Measurements from ENCODE around the gene UNK. TPM values are rescaled to one million over a fixed set of nuclear protein-coding genes. Genes with fewer than 3 reads are reported as not detected.

The UNK gene
- total and polyA plus RNA-seq, 9 of the 15 experiments (the other 6 are each of a cell fraction or from before 2014, with no cell fraction given), result 12.8 to 38.6 (median 24.8) TPM

GRCh38 chr17:75764417-75764710 lies 20.2 kb upstream of the UNK start (continued):
- TF ChIP-seq, protein P1, sequence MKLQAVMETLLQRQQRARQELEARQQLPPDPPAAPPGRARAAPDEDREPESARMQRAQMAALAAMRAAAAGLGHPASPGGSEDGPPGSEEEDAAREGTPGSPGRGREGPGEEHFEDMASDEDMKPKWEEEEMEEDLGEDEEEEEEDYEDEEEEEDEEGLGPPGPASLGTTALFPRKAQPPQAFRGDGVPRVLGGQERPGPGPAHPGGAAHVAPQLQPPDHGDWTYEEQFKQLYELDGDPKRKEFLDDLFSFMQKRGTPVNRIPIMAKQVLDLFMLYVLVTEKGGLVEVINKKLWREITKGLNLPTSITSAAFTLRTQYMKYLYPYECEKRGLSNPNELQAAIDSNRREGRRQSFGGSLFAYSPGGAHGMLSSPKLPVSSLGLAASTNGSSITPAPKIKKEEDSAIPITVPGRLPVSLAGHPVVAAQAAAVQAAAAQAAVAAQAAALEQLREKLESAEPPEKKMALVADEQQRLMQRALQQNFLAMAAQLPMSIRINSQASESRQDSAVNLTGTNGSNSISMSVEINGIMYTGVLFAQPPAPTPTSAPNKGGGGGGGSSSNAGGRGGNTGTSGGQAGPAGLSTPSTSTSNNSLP (IDR thresholded peaks at IDR 0.05; ENCODE audit: borderline replicate concordance, low read depth, low read length), result no peak
- TF ChIP-seq NCOA1 (IDR thresholded peaks at IDR 0.05; ENCODE audit: low read depth) (no peak), RBBP5 (IDR thresholded peaks at IDR 0.05; ENCODE audit: borderline replicate concordance, insufficient read depth, low read length, poor library complexity, severe bottlenecking) (no peak), ZNF584 (CRISPR knock-in tag; IDR thresholded peaks at IDR 0.05; ENCODE audit: low read depth) (no peak), ZNF197 (CRISPR knock-in tag; IDR thresholded peaks at IDR 0.05; ENCODE audit: low read depth) (0 out of 2 replicates have a peak, but pooled peaks have one; percentile 38), THRAP3 (IDR thresholded peaks at IDR 0.05; ENCODE audit: borderline replicate concordance) (no peak), SMAD2 (IDR thresholded peaks at IDR 0.05; ENCODE audit: low read depth, low read length) (no peak), ZC3H4 (CRISPR knock-in tag; IDR thresholded peaks at IDR 0.05; ENCODE audit: borderline replicate concordance) (no peak), MTA3 (IDR thresholded peaks at IDR 0.05; ENCODE audit: borderline replicate concordance) (peak; percentile 75; the same call in 1 of the 2 replicates), RNF2 (IDR thresholded peaks at IDR 0.05) (no peak), ZKSCAN8 (CRISPR knock-in tag; IDR thresholded peaks at IDR 0.05) (no peak), ZNF212 (CRISPR knock-in tag; IDR thresholded peaks at IDR 0.05) (no peak), ZNF121 (CRISPR knock-in tag; conservative IDR thresholded peaks at IDR 0.05) (no peak), CC2D1A (IDR thresholded peaks at IDR 0.05) (peak; percentile 69; the same call in 1 of the 2 replicates), ZNF695 (CRISPR knock-in tag; IDR thresholded peaks at IDR 0.05) (no peak), SMARCC2 (IDR thresholded peaks at IDR 0.05; ENCODE audit: low read depth) (no peak), CEBPG (CRISPR knock-in tag; IDR thresholded peaks at IDR 0.05) (peak; percentile 3; the same call in 1 of the 2 replicates), CEBPG (tag; conservative IDR thresholded peaks at IDR 0.05 in 1 of 2, IDR thresholded peaks at IDR 0.05 in 1 of 2) (no peak), SMARCB1 (IDR thresholded peaks at IDR 0.05; ENCODE audit: insufficient read length, low read depth) (no peak), ZBTB12 (CRISPR knock-in tag; IDR thresholded peaks at IDR 0.05) (no peak), RBFOX2 (IDR thresholded peaks at IDR 0.05; ENCODE audit: low read depth, low read length) (no peak)
- TF ChIP-seq, protein P2, sequence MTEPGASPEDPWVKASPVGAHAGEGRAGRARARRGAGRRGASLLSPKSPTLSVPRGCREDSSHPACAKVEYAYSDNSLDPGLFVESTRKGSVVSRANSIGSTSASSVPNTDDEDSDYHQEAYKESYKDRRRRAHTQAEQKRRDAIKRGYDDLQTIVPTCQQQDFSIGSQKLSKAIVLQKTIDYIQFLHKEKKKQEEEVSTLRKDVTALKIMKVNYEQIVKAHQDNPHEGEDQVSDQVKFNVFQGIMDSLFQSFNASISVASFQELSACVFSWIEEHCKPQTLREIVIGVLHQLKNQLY (CRISPR knock-in tag; conservative IDR thresholded peaks at IDR 0.05), result no peak
- TF ChIP-seq, protein P3, sequence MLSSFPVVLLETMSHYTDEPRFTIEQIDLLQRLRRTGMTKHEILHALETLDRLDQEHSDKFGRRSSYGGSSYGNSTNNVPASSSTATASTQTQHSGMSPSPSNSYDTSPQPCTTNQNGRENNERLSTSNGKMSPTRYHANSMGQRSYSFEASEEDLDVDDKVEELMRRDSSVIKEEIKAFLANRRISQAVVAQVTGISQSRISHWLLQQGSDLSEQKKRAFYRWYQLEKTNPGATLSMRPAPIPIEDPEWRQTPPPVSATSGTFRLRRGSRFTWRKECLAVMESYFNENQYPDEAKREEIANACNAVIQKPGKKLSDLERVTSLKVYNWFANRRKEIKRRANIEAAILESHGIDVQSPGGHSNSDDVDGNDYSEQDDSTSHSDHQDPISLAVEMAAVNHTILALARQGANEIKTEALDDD (IDR thresholded peaks at IDR 0.05), result no peak
- TF ChIP-seq, protein P4, sequence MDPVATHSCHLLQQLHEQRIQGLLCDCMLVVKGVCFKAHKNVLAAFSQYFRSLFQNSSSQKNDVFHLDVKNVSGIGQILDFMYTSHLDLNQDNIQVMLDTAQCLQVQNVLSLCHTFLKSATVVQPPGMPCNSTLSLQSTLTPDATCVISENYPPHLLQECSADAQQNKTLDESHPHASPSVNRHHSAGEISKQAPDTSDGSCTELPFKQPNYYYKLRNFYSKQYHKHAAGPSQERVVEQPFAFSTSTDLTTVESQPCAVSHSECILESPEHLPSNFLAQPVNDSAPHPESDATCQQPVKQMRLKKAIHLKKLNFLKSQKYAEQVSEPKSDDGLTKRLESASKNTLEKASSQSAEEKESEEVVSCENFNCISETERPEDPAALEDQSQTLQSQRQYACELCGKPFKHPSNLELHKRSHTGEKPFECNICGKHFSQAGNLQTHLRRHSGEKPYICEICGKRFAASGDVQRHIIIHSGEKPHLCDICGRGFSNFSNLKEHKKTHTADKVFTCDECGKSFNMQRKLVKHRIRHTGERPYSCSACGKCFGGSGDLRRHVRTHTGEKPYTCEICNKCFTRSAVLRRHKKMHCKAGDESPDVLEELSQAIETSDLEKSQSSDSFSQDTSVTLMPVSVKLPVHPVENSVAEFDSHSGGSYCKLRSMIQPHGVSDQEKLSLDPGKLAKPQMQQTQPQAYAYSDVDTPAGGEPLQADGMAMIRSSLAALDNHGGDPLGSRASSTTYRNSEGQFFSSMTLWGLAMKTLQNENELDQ (CRISPR knock-in tag; IDR thresholded peaks at IDR 0.05; ENCODE audit: borderline replicate concordance), result no peak
